CD4-positive, alpha-beta T cell treated with Interleukin-4 for 4 hours (primary cell): ENCODE measurements around the gene ROPN1.
"Not testable (repeated sequence)": the region's sequence is repeated elsewhere in the genome, so short reads cannot be mapped to it uniquely, and the experiment has no call there.

Experiments used
- DNase-seq: peaks from one replicate; pipeline ENCODE4 v3.0.0-alpha.2; 2020

The ROPN1 gene

GRCh38 chr3:123991730-123992588 lies at the start of gene ROPN1:
Gene ROPN1, minus strand, starts transcription at chr3:123992124. Its CDS starts 11,643 bp downstream, at chr3:123980481.
- not testable (repeated sequence) for DNase-seq

DNA sequence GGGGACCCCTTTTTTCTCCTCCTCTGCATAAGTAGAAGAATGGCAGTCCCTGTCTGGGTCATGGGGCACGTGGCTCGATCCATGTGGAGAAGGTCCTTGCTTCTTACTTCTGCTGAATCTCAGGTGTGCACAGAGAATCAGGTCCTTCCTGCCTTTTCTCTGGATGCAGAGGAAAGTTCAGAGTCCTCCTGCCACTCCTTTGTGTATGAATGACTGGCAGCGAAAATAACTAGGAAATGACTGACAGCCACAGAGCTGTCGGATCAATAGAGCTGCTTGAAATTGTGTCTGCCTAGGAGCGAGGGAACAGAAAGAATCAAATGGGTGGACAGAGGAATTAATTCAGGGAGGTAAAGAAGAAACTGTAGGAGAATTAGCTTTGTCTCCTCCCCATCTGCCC lies 49.6 kb upstream of the ROPN1 start:
- no peak for DNase-seq

DNA sequence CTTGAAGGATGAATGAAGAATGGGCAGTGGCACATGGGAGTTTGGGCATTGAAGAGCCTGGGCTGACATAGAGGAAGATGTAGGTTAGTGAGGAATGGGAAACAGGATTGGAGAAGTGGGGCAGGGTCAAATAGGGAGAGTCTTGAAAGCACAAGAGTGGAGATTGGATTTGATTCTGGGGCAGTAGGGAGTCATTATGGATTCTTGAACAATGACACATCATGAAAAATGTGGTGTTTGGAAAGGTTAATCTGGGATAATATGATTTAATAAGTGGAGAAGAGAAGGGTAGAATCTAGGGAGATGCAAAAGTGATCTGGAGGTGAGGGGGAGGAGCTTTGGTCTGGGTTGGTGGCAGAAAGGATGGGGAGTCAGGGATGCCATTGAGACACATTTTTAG lies 45.4 kb upstream of the ROPN1 start:
- DNase-seq, result no peak

DNA sequence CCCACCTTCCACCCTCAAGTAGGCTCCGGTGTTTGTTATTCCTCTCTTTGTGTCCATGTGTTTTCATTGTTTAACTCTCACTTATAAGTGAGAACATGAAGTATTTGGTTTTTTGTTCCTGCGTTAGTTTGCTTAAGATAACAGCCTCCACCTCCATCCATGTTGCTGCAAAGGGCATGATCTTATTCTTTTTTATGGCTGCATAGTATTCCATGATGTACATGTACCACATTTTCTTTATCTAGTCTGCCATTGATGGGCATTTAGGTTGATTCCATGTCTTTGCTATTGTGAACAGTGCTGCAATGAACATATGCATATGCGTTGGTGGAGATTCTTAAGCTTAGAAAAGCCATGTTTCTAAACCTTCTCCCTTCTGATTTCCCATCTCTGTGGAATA lies 44.3 kb upstream of the ROPN1 start:
- DNase-seq, result not testable (repeated sequence)

- DNase-seq, result no peak
These were observed 43.7 kb upstream of the ROPN1 start for GRCh38 chr3:124035463-124036121.

DNA sequence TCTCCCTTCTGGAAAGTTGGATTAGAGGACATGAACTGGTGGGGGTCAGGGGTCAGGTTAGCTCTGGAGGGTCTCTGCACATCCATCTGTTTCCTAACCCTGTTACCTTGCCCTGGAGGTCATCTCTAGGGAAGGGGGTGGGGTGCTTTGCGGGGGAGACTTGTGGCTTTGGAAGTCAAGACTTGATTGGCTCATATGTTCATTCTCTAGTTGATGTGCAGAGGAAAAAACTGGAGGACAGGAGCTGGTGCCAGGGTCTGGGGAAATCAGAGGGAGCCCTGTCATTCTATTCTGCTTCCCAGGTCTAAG lies 42.9 kb upstream of the ROPN1 start:
- no peak for DNase-seq

DNA sequence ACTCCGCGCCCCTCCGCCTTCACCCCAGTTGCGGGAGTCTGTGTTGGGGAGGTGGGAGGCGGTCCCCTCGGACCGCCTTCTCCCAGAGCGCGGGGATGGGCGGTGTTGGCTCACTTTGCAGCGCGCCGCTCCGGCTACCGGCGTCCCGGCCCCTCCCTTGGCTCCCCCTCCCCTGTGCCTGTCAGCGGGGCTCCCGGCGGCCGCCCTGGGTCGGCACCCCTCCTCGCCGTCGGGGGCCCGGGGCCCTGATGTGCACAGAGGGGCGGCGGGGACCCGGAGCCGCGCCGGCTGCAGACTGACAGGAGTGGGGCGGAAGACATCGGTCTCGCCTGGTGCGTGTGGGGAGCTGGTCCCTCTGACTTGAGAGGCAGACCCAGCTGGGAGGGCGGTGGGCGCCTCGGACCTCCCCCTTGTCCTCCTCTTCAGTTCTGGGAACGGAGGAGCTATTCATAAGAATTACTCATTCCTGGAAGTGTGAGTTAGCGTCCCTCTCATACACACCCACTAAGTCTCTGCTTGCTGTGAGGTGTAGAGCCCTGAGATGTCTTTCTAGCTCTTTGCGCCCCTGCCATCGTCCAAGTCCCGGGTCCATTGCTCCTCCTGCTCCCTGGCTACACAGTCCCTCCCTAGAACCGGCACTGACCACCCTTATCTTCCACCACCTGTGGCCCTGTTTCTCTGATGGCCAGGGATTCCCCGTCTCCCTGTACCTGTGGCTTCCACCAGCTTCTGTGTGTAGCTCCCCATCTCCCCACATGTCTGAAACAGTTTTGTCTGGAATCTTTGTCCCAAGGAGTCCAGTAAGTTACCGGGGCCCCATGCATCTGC lies 42.3 kb upstream of the ROPN1 start:
- no peak for DNase-seq

DNA sequence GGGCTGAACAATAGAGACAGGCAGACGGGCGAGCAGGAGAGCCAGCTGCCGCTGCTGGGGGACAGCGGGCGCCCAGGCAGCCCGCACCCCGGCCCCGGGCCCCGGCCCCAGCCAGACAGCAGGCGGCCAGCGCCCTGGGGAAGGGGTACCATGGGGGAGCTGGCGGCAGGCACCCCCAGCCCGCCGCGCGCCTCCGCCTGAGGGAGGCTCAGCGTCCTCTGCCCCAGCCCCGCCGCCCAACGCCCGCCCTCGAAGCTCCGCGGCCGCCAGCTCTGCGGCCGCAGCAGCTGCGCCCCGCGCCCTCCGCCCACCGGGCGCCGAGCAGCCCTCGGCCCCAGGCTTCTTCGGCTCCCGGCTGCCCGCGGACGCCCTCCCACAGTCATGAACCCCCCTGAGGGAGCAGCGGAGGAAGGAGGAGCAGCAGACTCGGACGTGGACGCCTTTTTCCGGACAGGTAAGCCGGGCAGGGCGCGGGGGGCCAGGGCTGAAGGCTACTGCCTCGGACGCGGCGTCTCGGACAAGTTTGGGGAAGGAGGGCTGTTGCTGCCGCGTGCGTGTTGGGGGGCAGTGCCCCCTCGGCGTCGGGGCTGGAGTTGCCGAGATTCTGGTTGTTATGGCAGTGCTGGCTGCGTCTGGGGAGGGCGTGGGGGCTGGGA lies 41.6 kb upstream of the ROPN1 start, which contains the start of gene KALRN:
Gene KALRN, plus strand, starts transcription at position 10 of the 656 bp plus-strand sequence.
- DNase-seq, result no peak

- DNase-seq, result peak; percentile 24
These were observed 41.0 kb upstream of the ROPN1 start for GRCh38 chr3:124032881-124033359.

DNA sequence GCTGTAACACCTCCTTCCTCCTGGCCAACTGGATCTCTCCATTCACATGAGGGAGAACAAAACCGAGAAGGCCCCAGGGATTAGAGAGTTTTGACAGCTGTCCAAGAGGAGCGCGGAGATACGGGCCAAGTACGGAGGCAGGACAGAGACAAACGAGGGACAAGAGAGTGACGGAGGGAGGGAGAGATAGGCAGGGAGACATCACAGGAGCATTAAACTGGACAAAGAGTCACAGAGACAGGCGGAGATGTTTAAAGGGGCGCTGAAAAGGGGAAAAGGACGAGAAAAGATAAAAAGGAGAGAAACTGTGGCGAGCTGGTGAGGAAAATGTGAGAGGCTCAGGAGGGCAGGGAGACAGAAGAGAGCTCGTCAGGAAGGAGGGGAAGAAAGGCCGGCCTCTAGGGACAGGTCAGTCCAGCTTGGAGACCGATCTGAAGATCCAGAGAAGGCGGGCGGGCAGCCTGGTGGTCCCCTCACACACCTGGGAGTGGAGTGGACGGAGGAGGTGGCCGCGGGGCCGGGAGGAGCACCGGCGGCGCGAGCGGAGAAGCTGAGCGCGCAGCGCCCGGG lies 40.5 kb upstream of the ROPN1 start:
- no peak for DNase-seq

- DNase-seq, result no peak
These were observed 34.6 kb upstream of the ROPN1 start for GRCh38 chr3:124026516-124026915.

GRCh38 chr3:124023531-124023930 lies 31.6 kb upstream of the ROPN1 start:
- DNase-seq, result not testable (repeated sequence)

GRCh38 chr3:124019291-124019690 lies 27.4 kb upstream of the ROPN1 start:
- no peak for DNase-seq

DNA sequence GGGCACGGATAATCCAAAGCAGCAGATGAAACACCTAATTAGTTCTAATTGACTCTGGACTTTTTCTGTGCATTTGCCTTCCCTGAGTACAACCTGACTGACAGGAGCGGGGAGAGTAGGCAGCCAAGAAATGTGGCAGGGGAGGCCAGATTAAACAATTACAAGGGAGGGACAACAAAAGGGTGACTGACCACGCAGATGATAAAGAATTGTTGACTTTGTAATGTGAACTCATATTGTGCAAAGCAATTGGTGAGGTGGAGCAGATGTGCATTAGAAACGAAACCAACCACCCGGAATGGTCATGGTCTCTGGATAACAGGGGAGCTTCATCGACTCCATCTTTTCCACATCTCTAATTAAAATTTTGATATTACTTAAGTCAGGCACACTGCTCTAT lies 25.6 kb upstream of the ROPN1 start:
- not testable (repeated sequence) for DNase-seq

GRCh38 chr3:124016483-124016882 lies 24.6 kb upstream of the ROPN1 start:
- not testable (repeated sequence) for DNase-seq

DNA sequence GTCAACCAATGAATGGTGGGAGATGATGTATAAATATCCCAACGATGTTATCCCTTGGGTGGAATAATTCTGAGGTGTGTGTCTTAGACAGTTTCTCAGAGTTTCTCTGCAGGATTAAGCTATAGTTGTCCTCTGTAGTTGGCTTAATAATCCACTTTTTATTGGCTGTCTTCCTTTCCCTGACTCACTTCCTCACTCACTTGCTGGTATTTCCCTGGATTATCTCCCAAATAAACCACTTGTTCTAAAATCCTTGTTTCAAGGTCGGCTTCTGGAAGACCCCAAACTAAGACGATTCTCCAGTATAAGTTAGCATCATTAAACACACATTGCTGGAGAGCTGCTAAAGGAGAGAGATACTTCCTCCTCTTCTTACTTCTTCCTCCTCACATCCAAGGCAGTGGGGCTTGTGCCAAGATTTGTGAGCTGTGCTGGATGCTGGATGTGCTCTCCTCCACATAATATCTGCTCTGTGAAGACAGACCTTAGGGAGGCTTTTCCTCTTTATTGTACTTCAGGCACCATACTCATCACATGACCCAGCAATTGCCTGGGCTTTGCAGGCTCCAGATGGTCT lies 22.5 kb upstream of the ROPN1 start:
- DNase-seq, result no peak

DNA sequence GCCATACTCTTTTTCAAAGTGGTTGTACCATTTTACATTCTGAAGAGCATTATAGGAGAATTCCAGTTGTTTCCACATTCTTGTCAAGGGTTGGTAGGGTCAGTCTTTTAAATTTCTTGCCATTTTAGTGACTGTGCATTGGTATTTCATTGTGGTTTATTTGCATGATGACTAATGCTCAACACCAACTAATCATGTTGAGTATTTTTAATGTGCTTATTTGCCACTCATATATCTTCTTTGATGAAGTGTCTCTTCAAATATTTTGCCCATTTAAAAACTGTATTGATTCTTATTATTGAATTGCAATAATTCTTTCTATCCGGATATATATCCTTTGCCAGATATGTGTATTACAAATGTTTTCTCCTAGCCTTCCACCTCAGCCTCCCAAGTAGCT lies 16.4 kb upstream of the ROPN1 start:
- not testable (repeated sequence) for DNase-seq

GRCh38 chr3:124007186-124007585 lies 15.3 kb upstream of the ROPN1 start:
- no peak for DNase-seq

- DNase-seq, result not testable (repeated sequence)
These were observed 10.6 kb upstream of the ROPN1 start for GRCh38 chr3:124002405-124003079.

DNA sequence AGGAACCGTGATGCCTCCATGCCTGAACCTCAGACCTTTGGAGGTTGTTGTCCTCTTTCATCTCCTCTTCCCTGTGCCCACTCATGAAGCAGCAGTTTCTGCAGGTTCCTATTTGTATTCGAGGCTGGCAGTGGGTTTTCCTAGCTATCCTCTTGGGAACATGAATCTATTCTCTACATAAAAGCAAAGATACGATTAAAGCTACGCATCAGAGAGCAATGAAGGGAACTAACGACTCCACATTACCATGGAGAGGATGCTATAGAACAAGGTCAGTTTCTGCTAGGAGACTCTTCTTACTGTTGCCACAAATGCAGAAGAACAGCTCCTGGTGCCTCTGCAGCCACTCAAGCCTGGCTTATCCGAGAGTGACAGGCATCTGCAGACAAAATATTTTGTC lies 9.4 kb upstream of the ROPN1 start:
- DNase-seq, result not testable (repeated sequence)

GRCh38 chr3:123997543-123997942 lies 5.6 kb upstream of the ROPN1 start:
- DNase-seq, result no peak
